ENCODE measurements around the gene RNF150.

DNA sequence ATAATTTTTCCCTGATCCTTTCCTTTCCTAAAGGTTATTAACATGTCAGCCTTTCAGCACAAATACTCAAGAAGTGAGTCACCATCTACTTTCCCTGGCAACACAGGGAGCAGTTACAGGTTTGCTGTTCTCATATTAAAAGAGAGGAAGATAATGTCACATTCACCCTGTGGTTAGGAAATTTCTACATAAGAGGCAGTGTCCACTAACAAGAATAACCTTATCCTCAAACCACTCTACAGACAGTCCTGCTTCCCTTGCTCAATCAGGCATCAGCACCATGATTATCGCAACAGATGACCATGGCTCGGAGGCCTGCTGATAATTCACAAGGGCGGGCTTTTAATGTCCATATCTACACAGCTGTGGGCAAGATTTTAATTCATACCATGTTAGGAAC, 30.9 kb downstream of the RNF150 start:
- TF ChIP-seq, protein P1, sequence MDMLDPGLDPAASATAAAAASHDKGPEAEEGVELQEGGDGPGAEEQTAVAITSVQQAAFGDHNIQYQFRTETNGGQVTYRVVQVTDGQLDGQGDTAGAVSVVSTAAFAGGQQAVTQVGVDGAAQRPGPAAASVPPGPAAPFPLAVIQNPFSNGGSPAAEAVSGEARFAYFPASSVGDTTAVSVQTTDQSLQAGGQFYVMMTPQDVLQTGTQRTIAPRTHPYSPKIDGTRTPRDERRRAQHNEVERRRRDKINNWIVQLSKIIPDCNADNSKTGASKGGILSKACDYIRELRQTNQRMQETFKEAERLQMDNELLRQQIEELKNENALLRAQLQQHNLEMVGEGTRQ (IDR thresholded peaks at IDR 0.05; ENCODE audit: low read length): no peak
- no peak for TF ChIP-seq EZH2 (IDR thresholded peaks at IDR 0.05; ENCODE audit: low read depth, low read length, severe bottlenecking)
- TF ChIP-seq, protein P2, sequence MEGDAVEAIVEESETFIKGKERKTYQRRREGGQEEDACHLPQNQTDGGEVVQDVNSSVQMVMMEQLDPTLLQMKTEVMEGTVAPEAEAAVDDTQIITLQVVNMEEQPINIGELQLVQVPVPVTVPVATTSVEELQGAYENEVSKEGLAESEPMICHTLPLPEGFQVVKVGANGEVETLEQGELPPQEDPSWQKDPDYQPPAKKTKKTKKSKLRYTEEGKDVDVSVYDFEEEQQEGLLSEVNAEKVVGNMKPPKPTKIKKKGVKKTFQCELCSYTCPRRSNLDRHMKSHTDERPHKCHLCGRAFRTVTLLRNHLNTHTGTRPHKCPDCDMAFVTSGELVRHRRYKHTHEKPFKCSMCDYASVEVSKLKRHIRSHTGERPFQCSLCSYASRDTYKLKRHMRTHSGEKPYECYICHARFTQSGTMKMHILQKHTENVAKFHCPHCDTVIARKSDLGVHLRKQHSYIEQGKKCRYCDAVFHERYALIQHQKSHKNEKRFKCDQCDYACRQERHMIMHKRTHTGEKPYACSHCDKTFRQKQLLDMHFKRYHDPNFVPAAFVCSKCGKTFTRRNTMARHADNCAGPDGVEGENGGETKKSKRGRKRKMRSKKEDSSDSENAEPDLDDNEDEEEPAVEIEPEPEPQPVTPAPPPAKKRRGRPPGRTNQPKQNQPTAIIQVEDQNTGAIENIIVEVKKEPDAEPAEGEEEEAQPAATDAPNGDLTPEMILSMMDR (IDR thresholded peaks at IDR 0.05; ENCODE audit: control extremely low read depth in 1 of 3, insufficient read depth in 1 of 3, low read depth in 1 of 3, low read length in 3 of 3): no peak
- no peak for TF ChIP-seq BACH1 (IDR thresholded peaks at IDR 0.05; ENCODE audit: low read length)

Data from H1 (cell line).